Endometrial microvascular endothelial cells (primary cell): Measurements from ENCODE around the gene SPDYE2B. TPM values are rescaled to one million over a fixed set of nuclear protein-coding genes. Genes with fewer than 3 reads are reported as not detected.
"Not testable (repeated sequence)": the region's sequence is repeated elsewhere in the genome, so short reads cannot be mapped to it uniquely, and the experiment has no call there.

ENCODE experiments used
- in situ Hi-C: cut with HindIII; loops from 2 replicates; pipeline ENCODE4 v1.10.0; 2017; ENCODE audit warnings: low sequenced_read_pairs, low pct_unique_long_range_greater_than_20kb; ENCODE audit errors: inconsistent ontology term
- total RNA-seq: library from RNA; depleted of rRNA; stranded (reverse); fragments of >200 nt; gene quantifications from one replicate; pipeline ENCODE4 v1.2.3, GENCODE V29; 2015; ENCODE audit errors: inconsistent ontology term

The SPDYE2B gene
- total RNA-seq, 1 donor from 2014 or later, result not detected

GRCh38 chr7:102636956-102637355, 13.2 kb upstream of the SPDYE2B start:
- in situ Hi-C loops, result not testable (repeated sequence)

GRCh38 chr7:102638848-102639247, 11.3 kb upstream of the SPDYE2B start:
- in situ Hi-C loops, result not testable (repeated sequence)

GRCh38 chr7:102642691-102643090, 7.4 kb upstream of the SPDYE2B start, which contains the start of gene UPK3BL1:
Gene UPK3BL1, minus strand, starts transcription at chr7:102642791. Its CDS starts 50 bp downstream, at chr7:102642741.
- in situ Hi-C loops, result not testable (repeated sequence)

GRCh38 chr7:102643404-102643803, 6.7 kb upstream of the SPDYE2B start:
- in situ Hi-C loops, result not testable (repeated sequence)

GRCh38 chr7:102647813-102648212, 2.3 kb upstream of the SPDYE2B start:
- in situ Hi-C loops, result not testable (repeated sequence)

- in situ Hi-C loops, result not testable (repeated sequence)
These were observed 14.6 kb downstream of the SPDYE2B start for GRCh38 chr7:102664765-102665164.

GRCh38 chr7:102666850-102667249, 16.7 kb downstream of the SPDYE2B start:
- in situ Hi-C loops, result not testable (repeated sequence)

- in situ Hi-C loops, result not testable (repeated sequence)
These were observed 17.4 kb downstream of the SPDYE2B start for GRCh38 chr7:102667523-102667922.

GRCh38 chr7:102671166-102671955, 21.2 kb downstream of the SPDYE2B start, which contains the start of gene POLR2J2:
Gene POLR2J2, minus strand, starts transcription at chr7:102671663. Its CDS starts 62 bp downstream, at chr7:102671601.
- in situ Hi-C loops, result not testable (repeated sequence)

DNA sequence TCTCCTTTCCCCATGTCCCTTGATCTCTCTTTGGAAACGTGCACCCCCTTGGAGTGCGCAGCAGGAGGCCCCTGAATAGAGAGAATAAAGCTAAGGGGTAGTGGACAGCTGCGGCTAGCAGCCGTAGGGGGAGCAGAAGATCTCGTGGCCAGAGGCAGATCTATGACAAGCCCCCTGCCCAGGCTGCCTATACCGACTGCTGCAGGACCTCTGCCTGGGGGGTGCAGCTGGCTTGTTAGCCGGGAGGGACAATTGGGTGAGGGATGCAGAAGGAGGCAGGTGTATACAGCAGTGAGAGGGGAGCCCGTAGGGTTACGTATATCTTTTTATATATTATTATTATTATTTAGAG, 21.8 kb downstream of the SPDYE2B start:
- in situ Hi-C loops, result not testable (repeated sequence)

DNA sequence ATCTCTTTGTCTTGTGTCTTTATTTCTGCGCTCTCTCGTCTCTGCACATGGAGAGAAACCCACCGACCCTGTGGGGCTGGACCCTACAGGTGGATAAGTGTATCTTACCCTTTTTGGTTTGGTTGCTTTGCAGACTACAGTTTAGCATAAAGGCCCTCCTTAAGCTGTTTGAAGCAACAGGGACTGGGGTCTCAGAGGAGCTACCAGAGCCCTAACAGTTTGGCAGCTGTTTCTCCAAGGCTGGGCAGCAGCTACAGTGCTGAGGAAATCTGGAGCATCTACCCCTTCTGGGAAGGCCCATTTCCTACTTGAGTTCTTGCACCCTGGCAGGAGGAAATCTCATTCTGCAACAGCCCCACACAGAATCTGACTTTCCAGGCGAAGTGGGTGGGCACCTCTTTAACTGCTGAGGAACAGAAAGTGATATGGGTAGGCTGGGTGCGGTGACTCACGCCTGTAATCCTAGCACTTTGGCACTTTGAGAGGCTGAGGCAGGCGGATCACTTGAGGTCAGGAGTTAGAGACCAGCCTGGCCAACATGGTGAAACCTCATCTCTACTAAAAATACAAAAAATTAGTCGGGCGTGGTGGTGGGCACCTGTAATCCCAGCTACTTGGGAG, 23.4 kb downstream of the SPDYE2B start:
- in situ Hi-C loops, result not testable (repeated sequence)

- in situ Hi-C loops, result not testable (repeated sequence)
These were observed 25.4 kb downstream of the SPDYE2B start for GRCh38 chr7:102675545-102675944.

GRCh38 chr7:102680780-102681179, 30.7 kb downstream of the SPDYE2B start:
- in situ Hi-C loops, result not testable (repeated sequence)

DNA sequence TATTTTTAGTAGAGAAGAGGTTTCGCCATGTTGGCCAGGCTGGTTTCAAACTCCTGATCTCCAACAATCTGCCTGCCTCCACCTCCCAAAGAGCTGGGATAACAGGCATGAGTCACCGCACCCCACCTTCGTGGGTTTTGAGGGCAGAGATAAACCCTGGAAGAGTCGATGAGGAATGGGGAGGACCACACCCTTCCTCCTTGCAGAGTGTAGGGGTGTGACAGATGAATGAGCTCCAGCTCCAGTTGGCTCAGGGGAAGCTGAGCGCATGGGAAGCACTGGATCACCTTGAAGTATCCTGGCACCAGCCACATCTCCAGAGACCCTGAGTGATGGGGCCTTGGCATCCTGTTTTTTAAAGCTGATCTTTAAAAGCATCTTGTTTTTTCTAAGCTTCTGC, 32.4 kb downstream of the SPDYE2B start:
- in situ Hi-C loops, result not testable (repeated sequence)

DNA sequence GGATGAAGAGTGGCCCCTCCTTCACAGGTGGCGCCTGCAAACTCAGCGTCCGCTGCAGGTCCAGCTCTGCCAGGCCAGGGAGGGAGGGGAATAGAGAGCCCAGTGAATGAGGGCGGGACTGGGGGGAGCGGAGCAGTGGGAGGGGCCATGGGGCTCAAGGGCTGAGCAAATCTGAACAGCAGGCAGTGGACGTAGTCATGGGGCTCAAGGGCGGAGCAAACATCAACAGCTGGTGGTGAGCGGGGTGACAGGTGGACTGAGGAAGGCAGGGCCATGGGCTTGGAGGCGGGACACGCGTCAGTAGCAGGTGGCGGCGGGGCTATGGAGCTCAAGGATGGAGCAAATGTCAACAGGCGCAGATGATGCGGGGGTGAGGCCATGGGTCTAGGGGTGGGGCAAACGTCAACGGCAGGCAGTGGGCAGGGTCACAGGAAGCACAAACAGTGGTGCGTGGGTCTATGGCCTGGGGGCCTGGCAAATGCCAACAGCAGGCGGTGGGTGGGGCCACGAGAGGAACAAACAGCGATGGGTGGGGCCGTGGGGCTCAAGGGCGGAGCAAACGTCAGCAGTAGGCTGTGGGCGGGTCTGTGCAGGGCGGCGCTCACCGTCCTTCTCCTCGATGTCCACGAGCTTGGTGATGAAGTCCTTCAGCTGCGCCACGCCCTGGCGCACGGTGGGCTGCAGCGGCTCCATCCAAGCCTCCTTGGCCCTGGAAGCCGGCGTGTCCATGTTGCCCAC, 38.3 kb downstream of the SPDYE2B start:
- in situ Hi-C loops, result not testable (repeated sequence)

DNA sequence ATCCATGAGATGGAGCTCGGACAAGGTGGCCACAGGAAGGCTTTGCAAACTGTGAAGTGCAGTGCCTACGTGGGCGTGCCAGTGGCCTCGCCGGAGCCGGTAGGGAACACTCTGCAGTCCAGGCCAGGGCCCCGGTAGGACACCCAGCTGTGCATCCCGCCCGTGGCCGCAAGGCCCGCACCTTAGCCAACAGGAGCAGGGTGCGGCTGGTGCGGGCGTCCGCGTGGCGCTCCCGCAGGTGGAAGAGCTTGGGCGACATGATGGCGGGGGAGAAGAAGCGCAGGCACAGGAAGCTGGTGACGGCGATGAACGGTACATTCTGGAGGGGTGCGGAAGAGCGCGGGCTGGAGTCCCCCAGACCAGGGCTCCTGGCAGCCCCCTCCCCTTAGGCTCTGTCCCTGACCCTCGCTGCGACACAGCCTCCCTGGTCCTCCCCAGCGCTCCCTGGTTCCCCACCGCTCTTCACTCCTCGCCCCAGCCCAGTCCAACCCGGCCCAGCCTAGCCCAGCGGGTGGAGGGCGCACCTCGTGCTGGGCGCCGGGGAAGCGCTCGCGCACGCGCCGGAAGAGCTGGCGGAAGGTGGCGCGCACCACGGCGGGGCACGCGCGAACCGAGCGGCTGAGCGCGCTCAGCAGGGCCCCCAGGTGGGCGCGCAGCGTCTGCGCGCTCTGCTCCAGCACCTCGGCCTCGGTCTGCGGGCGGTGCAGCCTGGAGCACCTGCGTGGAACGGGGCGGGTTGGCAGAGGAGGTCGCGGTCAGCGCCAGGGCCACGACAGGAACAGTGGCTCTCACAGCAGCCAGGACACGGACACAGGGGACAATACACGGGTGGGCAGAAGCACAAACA, 39.5 kb downstream of the SPDYE2B start:
- in situ Hi-C loops, result not testable (repeated sequence)

DNA sequence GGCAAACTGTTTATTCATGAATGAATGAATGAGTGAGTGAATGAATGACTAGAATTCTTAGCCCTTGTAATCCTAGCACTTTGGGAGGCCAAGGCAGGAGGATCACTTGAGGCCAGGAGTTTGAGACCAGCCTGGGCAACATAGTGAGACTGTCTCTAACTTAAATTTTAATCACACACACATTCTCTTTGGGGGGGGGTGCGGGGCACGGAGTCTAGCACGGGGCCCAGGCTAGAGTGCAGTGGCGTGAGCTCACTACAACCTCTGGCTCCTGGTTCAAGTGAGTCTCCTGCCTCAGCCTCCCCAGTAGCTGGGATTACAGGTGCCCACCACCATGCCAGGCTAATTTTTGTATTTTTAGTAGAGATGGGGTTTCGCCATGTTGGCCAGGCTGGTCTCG, 40.5 kb downstream of the SPDYE2B start:
- in situ Hi-C loops, result not testable (repeated sequence)

DNA sequence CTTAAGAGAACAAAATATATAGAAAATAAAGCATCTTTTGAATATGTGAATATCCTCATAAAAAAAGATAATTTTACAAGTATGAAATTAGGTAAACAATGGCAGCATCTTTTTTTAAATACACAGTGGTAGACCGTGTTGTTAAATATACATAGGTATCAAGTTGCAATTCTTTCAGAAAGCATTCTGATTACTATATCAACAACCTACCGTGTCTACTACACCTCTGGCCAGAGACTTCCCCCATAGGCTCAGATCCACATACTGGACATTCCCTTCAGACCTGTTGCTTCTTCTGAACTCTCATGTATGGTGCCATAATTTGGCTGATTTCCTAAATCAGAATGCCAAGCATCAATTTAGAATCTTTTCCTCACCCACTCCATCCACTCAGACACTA, 43.9 kb downstream of the SPDYE2B start:
- in situ Hi-C loops, result not testable (repeated sequence)
